Endometrial microvascular endothelial cells (primary cell): ENCODE data around the gene USE1. TPM values are rescaled to one million over a fixed set of nuclear protein-coding genes. Genes with fewer than 3 reads are reported as not detected.
"Not testable (repeated sequence)": the region's sequence is repeated elsewhere in the genome, so short reads cannot be mapped to it uniquely, and the experiment has no call there.

Experiments used
- in situ Hi-C: cut with HindIII; loops from 2 replicates; pipeline ENCODE4 v1.10.0; 2017; ENCODE audit warnings: low sequenced_read_pairs, low pct_unique_long_range_greater_than_20kb; ENCODE audit errors: inconsistent ontology term
- total RNA-seq: library from RNA; depleted of rRNA; stranded (reverse); fragments of >200 nt; gene quantifications from one replicate; pipeline ENCODE4 v1.2.3, GENCODE V29; 2015; ENCODE audit errors: inconsistent ontology term

The USE1 gene, protein sequence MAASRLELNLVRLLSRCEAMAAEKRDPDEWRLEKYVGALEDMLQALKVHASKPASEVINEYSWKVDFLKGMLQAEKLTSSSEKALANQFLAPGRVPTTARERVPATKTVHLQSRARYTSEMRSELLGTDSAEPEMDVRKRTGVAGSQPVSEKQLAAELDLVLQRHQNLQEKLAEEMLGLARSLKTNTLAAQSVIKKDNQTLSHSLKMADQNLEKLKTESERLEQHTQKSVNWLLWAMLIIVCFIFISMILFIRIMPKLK
- total RNA-seq: 11.1 TPM

- in situ Hi-C loops: no loop called here
These were observed at the start of gene USE1 for GRCh38 chr19:17215127-17215971. Gene USE1, plus strand, starts transcription at chr19:17215357. Its CDS starts 49 bp downstream, at chr19:17215406.

- in situ Hi-C loops: no loop called here
These were observed 49.4 kb upstream of the USE1 start for GRCh38 chr19:17165715-17166114.

DNA sequence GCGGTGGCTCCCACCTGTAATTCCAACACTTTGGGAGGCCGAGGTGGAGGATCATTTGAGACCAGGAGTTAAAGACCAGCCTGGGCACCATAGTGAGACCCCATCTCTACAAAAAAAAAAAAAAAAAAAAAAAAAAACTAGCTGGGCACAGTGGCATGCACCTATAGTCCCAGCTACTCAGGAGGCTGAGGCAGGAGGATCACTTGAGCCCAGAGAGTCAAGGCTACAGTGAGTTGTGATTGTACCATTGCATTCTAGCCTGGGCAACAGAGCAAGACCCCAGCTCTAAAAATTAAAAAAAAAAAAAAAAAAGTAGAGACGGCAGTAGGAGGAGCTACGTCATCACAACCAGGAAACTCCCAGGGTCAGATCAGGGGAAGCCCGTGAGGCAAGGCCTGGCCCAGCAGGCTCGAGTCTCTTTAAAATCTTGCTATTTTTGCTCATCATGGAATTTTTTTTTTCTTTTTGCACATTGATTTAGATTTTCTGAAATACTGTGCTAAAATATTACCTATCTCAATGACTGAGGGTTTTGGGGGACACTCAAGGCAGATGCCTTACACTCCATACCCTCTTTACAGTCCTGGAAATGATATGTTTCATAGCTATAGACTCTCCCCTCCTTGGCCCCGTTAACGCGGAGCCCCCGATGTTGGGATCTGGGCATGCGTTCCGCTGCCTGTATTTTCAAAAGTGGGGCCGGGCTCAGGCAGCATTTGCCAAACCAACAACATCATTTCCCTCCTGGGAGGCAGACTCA lies 44.4 kb upstream of the USE1 start:
- in situ Hi-C loops: no loop called here

DNA sequence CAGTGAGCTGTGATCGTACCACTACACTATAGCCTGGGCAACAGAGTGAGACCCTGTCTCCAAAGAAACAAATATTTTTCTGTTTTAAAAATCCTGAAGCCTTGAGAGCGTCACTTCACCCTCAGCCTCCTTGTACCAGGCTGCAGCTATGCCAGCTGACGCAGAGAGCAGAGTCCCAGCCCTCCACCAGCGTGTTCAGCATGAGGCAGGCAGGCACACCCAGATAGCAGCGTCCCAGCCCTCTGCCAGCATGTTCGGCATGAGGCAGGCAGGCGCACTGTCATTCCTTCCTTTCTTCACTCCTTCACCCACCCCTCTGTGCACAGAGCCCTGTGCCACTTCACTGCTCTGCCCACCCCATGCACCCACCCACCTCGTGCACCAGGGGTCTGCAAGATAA lies 43.3 kb upstream of the USE1 start:
- in situ Hi-C loops: no loop called here

DNA sequence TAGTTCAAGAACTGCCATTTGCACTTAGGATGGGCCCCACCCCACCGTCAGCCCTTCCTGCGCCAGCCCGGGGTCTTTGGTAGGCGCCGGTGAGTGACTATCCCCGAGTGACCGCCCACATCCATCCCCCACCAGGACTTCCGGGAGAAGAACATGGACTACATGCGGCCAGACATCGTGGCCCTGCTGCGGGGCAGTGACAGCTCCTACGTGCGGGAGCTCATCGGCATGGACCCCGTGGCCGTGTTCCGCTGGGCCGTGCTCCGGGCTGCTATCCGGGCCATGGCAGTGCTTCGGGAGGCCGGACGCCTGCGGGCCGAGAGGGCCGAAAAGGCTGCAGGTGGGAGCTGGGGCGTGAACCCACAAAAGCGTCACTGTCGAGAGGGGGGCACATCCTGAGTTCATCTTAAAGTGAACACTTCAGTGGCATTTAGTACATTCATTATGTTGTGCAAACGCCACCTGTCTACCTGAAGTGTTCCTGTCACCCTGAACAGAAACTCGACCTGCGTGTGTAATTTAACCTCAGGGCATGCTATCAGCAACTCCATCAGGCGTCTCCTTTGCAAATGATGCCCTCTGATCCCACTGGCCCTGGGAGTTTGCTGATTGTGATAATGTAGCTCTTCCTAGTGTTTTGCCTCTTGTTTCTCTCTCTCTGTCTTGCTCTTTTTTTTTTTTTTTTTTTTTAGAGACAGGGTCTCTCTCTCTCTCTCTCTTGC lies 42.4 kb upstream of the USE1 start:
- in situ Hi-C loops: no loop called here

- in situ Hi-C loops: no loop called here
These were observed 36.9 kb upstream of the USE1 start for GRCh38 chr19:17178291-17178690.

GRCh38 chr19:17180997-17181702 lies 34.0 kb upstream of the USE1 start:
- in situ Hi-C loops: no loop called here

DNA sequence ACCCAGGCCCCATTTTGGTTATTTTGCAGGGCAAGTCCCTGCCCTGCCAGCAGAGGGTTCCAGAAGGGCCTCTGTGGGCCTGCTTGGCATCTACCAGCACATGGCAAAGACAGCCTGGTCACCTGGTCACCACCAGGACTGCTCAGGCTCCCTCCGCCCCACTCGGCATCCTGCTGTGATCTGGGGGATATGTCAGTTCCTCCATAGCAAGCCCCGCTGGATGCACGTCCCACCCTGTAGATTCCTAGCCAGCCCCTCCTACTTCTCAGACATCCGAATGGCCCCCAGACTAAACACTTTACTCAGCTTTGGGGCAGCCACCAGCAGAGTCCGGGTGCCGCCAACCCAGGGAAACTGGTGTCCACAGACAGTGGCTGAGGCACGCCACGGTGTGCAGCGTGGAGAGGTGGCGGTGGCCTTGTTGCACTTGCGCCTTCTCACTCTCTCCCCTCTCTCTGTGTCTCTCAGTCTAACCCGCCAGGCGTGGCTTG lies 31.8 kb upstream of the USE1 start:
- in situ Hi-C loops: no loop called here

GRCh38 chr19:17183858-17184321 lies 31.3 kb upstream of the USE1 start:
- in situ Hi-C loops: no loop called here

DNA sequence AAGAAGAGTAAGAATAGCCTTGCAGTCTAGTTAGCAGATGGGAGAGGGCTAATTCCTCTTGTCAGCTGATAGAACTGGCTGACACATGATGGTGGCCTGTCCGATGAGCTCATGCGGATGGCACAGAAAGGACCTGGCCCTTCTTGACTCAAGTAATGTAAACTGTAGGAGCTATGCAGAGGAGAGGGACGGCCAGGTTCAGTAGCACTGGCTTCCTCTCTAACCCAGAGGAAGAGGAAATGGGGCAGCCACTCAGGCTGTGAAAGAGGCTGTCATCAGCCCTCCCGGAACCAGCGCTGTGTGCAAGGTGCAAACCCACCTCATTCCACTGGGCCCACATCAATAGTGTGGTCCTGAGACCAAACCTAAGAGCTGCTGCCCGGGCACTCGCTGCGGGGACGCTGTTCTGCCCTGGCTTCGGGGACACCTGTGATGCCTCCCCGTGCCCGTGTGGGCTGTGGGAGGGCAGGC lies 30.8 kb upstream of the USE1 start:
- in situ Hi-C loops: no loop called here

DNA sequence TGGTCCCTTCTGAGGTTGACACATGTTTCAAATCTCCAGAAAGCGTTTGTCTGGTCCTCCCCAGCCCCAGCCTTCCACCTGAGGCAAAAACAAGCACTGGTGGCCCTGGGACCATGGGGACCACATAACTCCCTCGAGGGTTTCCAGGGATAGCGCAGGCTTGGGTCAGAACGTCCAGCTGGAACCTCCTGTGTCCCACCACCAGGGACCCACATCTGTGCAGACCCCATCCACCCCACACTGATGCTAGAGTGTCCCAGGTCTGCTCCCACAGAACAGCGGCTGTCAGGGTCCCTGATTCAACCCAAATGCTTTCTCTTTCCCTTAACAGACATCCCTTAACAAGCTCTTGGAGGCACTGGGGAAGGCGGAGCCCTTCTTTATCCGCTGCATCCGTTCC lies 29.6 kb upstream of the USE1 start:
- in situ Hi-C loops: no loop called here

DNA sequence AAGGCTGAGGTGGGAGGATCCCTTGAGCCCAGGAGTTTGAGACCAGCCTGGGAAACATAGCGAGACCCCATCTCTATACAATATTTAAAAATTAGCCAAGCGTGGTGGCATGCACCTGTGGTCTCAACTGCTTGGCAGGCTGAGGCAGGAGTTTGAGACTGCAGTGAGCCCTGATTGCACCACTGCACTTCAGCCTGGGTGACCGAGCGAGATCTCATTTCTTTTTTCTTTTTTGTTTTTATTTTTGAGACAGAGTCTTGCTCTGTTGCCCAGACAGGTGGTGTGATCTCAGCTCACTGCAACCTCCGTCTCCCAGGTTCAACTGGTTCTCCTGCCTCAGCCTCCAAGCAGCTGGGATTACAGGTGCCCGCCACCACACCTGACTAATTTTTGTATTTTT lies 23.4 kb upstream of the USE1 start:
- in situ Hi-C loops: not testable (repeated sequence)

GRCh38 chr19:17192751-17193150 lies 22.4 kb upstream of the USE1 start:
- in situ Hi-C loops: no loop called here

GRCh38 chr19:17194608-17195007 lies 20.5 kb upstream of the USE1 start:
- in situ Hi-C loops: no loop called here

- in situ Hi-C loops: no loop called here
These were observed 20.1 kb upstream of the USE1 start for GRCh38 chr19:17195106-17195505.

GRCh38 chr19:17196610-17197009 lies 18.5 kb upstream of the USE1 start:
- in situ Hi-C loops: no loop called here

GRCh38 chr19:17197666-17198065 lies 17.5 kb upstream of the USE1 start:
- in situ Hi-C loops: no loop called here

DNA sequence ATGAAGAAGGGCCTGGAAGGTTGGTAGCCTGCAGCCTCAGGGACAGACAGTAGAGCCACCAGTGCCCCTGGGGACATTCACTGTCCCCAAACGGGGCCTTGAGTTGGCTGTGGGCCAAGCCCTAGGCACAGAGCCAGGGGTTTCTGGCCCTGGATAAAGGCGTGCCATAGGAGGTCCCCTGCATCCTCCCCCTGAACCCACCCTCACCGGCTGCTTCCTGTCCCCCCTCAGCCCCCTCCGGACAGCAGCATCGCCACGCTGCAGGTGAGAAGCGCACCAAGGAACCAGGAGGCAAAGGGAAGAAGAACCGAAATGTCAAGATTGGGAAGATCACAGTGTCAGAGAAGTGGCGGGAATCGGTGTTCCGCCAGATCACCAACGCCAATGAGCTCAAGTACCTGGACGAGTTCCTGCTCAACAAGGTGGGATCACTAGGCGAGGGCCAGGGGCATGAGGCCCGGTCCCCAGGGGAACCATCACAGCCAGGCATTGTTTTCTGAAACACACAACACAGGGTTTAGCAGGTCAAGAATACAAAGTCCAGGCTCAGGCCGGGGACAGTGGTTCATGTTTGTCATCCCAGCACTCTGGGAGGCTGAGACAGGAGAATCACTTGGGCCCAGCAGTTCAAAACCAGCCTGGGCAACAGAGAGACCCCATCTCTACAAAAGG lies 14.6 kb upstream of the USE1 start:
- in situ Hi-C loops: no loop called here
